Karpas-422 (cell line): ENCODE results near the gene COL25A1. TPM values are rescaled to one million over a fixed set of nuclear protein-coding genes. Genes with fewer than 3 reads are reported as not detected.

Source experiments
- DNase-seq: peaks from one replicate; pipeline ENCODE4 v3.0.0-alpha.2; 2015
- H2AFZ ChIP-seq: fragments of 200-600 bp; sonication (generic); 2 replicates; pipeline ENCODE4 v1.6.1; 2014; ENCODE audit warnings: antibody characterized with exemption, low read length, mixed read lengths
- H3K27ac ChIP-seq: fragments of 200-600 bp; sonication (generic); 2 replicates; pipeline ENCODE4 v1.5.1; 2014; ENCODE audit warnings: mild to moderate bottlenecking, low read length, moderate library complexity
- H3K27me3 ChIP-seq: fragments of 200-600 bp; sonication (generic); 2 replicates; pipeline ENCODE4 v1.6.1; 2014; ENCODE audit warnings: low read length, mixed read lengths
- H3K36me3 ChIP-seq: fragments of 200-600 bp; sonication (generic); 2 replicates; pipeline ENCODE4 v1.6.1; 2014; ENCODE audit warnings: low read length, mixed read lengths; ENCODE audit not compliant: insufficient read depth
- H3K4me1 ChIP-seq: fragments of 200-600 bp; sonication (generic); 2 replicates; pipeline ENCODE4 v1.6.1; 2014; ENCODE audit warnings: mild to moderate bottlenecking, low read length, mixed read lengths
- H3K4me2 ChIP-seq: fragments of 200-600 bp; sonication (generic); 2 replicates; pipeline ENCODE4 v1.6.1; 2014; ENCODE audit warnings: low read length, low read depth, mild to moderate bottlenecking; ENCODE audit not compliant: poor library complexity, severe bottlenecking
- H3K4me3 ChIP-seq: fragments of 200-600 bp; sonication (generic); 2 replicates; pipeline ENCODE4 v1.5.1; 2014; ENCODE audit warnings: mild to moderate bottlenecking, antibody characterized with exemption, low read length, mixed read lengths
- H3K79me2 ChIP-seq: fragments of 200-600 bp; sonication (generic); 2 replicates; pipeline ENCODE4 v1.6.1; 2014; ENCODE audit warnings: mild to moderate bottlenecking, low read length, mixed read lengths
- H3K9ac ChIP-seq: fragments of 200-600 bp; sonication (generic); 2 replicates; pipeline ENCODE4 v1.6.0; 2014; ENCODE audit warnings: low read length
- H3K9me2 ChIP-seq: fragments of 200-600 bp; sonication (generic), shearing (Covaris generic); replicated peaks from 2 replicates; pipeline ENCODE4 v1.6.0; 2014; ENCODE audit warnings: mild to moderate bottlenecking, low read length, moderate library complexity; ENCODE audit not compliant: insufficient read depth
- H3K9me3 ChIP-seq: fragments of 300-700, 200-600 bp; sonication (generic); 2 replicates; pipeline ENCODE4 v1.6.1; 2014; ENCODE audit warnings: low read length, mixed read lengths
- H4K20me1 ChIP-seq: fragments of 200-600 bp; sonication (generic); 2 replicates; pipeline ENCODE4 v1.6.1; 2014; ENCODE audit warnings: mild to moderate bottlenecking, antibody characterized with exemption, low read length, low read depth; ENCODE audit not compliant: insufficient read depth
- total RNA-seq: library from RNA; depleted of rRNA; stranded (reverse); fragments of >200 nt; shearing (Covaris generic); gene quantifications from 2 replicates; pipeline ENCODE4 v1.2.3, GENCODE V29; 2014; ENCODE audit warnings: low replicate concordance

The COL25A1 gene
- total RNA-seq, 1 experiment from 2014 or later = not detected

- H3K27me3 ChIP-seq = no peaks in the 10 kb centered on the region
- no peaks in the 10 kb centered on the region for H3K9me3 ChIP-seq
- no peak overlapping the region for H2AFZ ChIP-seq
- no peak for DNase-seq
- H3K79me2 ChIP-seq = no peaks in the 10 kb centered on the region
- H3K4me1 ChIP-seq = no peaks in the 10 kb centered on the region
- no peak overlapping the region for H3K4me3 ChIP-seq
- no peak overlapping the region for H3K27ac ChIP-seq
- no peaks in the 10 kb centered on the region for H3K36me3 ChIP-seq
- no peak overlapping the region for H3K9ac ChIP-seq
- H3K9me2 ChIP-seq = no peaks in the 10 kb centered on the region
- H3K4me2 ChIP-seq = no peak overlapping the region
- no peaks in the 10 kb centered on the region for H4K20me1 ChIP-seq
Measured at GRCh38 chr4:109169170-109169569, 133.3 kb downstream of the COL25A1 start.

GRCh38 chr4:109166586-109166985 lies 135.9 kb downstream of the COL25A1 start:
- Histone ChIP-seq H3K9me3 (no peaks in the 10 kb centered on the region), H3K9ac (no peak overlapping the region), H3K27ac (no peak overlapping the region), H3K9me2 (no peaks in the 10 kb centered on the region), H3K27me3 (no peaks in the 10 kb centered on the region), H4K20me1 (no peaks in the 10 kb centered on the region), H2AFZ (no peak overlapping the region), H3K4me1 (no peaks in the 10 kb centered on the region), H3K4me2 (no peak overlapping the region), H3K4me3 (no peak overlapping the region), H3K36me3 (no peaks in the 10 kb centered on the region), H3K79me2 (no peaks in the 10 kb centered on the region)
- DNase-seq = no peak

GRCh38 chr4:109166126-109166525 lies 136.3 kb downstream of the COL25A1 start:
- Histone ChIP-seq H3K27ac (no peak overlapping the region), H3K9ac (no peak overlapping the region), H3K36me3 (no peaks in the 10 kb centered on the region), H3K9me2 (no peaks in the 10 kb centered on the region), H3K4me2 (no peak overlapping the region), H2AFZ (no peak overlapping the region), H3K27me3 (no peaks in the 10 kb centered on the region), H4K20me1 (no peaks in the 10 kb centered on the region), H3K79me2 (no peaks in the 10 kb centered on the region), H3K4me1 (no peaks in the 10 kb centered on the region), H3K9me3 (no peaks in the 10 kb centered on the region), H3K4me3 (no peak overlapping the region)
- no peak for DNase-seq

- H4K20me1 ChIP-seq = no peaks in the 10 kb centered on the region
- no peak for DNase-seq
- H3K4me2 ChIP-seq = no peak overlapping the region
- H2AFZ ChIP-seq = no peak overlapping the region
- no peaks in the 10 kb centered on the region for H3K9me3 ChIP-seq
- H3K79me2 ChIP-seq = no peaks in the 10 kb centered on the region
- H3K4me1 ChIP-seq = no peaks in the 10 kb centered on the region
- H3K27me3 ChIP-seq = no peaks in the 10 kb centered on the region
- H3K9ac ChIP-seq = no peak overlapping the region
- H3K36me3 ChIP-seq = no peaks in the 10 kb centered on the region
- no peak overlapping the region for H3K27ac ChIP-seq
- no peak overlapping the region for H3K4me3 ChIP-seq
- no peaks in the 10 kb centered on the region for H3K9me2 ChIP-seq
Measured at GRCh38 chr4:109164011-109164410, 138.4 kb downstream of the COL25A1 start.

GRCh38 chr4:109163493-109163892 lies 139.0 kb downstream of the COL25A1 start:
- Histone ChIP-seq H3K36me3 (no peaks in the 10 kb centered on the region), H3K4me2 (no peak overlapping the region), H3K27me3 (no peaks in the 10 kb centered on the region), H3K4me3 (no peak overlapping the region), H3K9me2 (no peaks in the 10 kb centered on the region), H3K9me3 (no peaks in the 10 kb centered on the region), H3K79me2 (no peaks in the 10 kb centered on the region), H3K4me1 (no peaks in the 10 kb centered on the region), H3K27ac (no peak overlapping the region), H4K20me1 (no peaks in the 10 kb centered on the region), H3K9ac (no peak overlapping the region), H2AFZ (no peak overlapping the region)
- DNase-seq = no peak

- Histone ChIP-seq H3K4me3 (no peak overlapping the region), H3K9me2 (no peaks in the 10 kb centered on the region), H3K36me3 (no peaks in the 10 kb centered on the region), H3K27ac (no peak overlapping the region), H3K79me2 (no peaks in the 10 kb centered on the region), H3K4me1 (no peaks in the 10 kb centered on the region), H2AFZ (no peak overlapping the region), H3K9me3 (no peaks in the 10 kb centered on the region), H4K20me1 (no peaks in the 10 kb centered on the region), H3K9ac (no peak overlapping the region), H3K4me2 (no peak overlapping the region), H3K27me3 (no peaks in the 10 kb centered on the region)
- no peak for DNase-seq
Measured at GRCh38 chr4:109162759-109163158, 139.7 kb downstream of the COL25A1 start.

- Histone ChIP-seq H2AFZ (no peak overlapping the region), H3K79me2 (no peaks in the 10 kb centered on the region), H3K4me1 (no peaks in the 10 kb centered on the region), H3K27me3 (no peaks in the 10 kb centered on the region), H3K27ac (no peak overlapping the region), H4K20me1 (no peaks in the 10 kb centered on the region), H3K4me2 (no peak overlapping the region), H3K4me3 (no peak overlapping the region), H3K9ac (no peak overlapping the region), H3K9me3 (no peaks in the 10 kb centered on the region), H3K9me2 (no peaks in the 10 kb centered on the region), H3K36me3 (no peaks in the 10 kb centered on the region)
- no peak for DNase-seq
Measured at GRCh38 chr4:109160494-109160893, 142.0 kb downstream of the COL25A1 start.

- Histone ChIP-seq H2AFZ (no peak overlapping the region), H3K4me3 (no peak overlapping the region), H3K4me1 (no peaks in the 10 kb centered on the region), H3K9ac (no peak overlapping the region), H3K36me3 (no peaks in the 10 kb centered on the region), H3K9me2 (no peaks in the 10 kb centered on the region), H3K9me3 (no peaks in the 10 kb centered on the region), H4K20me1 (no peaks in the 10 kb centered on the region), H3K27me3 (no peaks in the 10 kb centered on the region), H3K79me2 (no peaks in the 10 kb centered on the region), H3K4me2 (no peak overlapping the region), H3K27ac (no peak overlapping the region)
- DNase-seq = no peak
Measured at GRCh38 chr4:109157696-109158095, 144.8 kb downstream of the COL25A1 start.

- H3K36me3 ChIP-seq = no peaks in the 10 kb centered on the region
- no peak overlapping the region for H3K4me2 ChIP-seq
- no peak overlapping the region for H3K4me3 ChIP-seq
- no peaks in the 10 kb centered on the region for H3K27me3 ChIP-seq
- no peaks in the 10 kb centered on the region for H4K20me1 ChIP-seq
- no peak overlapping the region for H3K9ac ChIP-seq
- H2AFZ ChIP-seq = no peak overlapping the region
- no peaks in the 10 kb centered on the region for H3K9me2 ChIP-seq
- DNase-seq = no peak
- no peak overlapping the region for H3K27ac ChIP-seq
- no peaks in the 10 kb centered on the region for H3K4me1 ChIP-seq
- H3K9me3 ChIP-seq = no peaks in the 10 kb centered on the region
- H3K79me2 ChIP-seq = no peaks in the 10 kb centered on the region
Measured at GRCh38 chr4:109157205-109157604, 145.3 kb downstream of the COL25A1 start.
